ENCODE data around the gene CORT. TPM values are rescaled to one million over a fixed set of nuclear protein-coding genes. Genes with fewer than 3 reads are reported as not detected.

CORT gene
- total and polyA plus RNA-seq, 2 donors (not counting 3 experiments of a cell fraction or from before 2014, with no cell fraction given) = 0.11 TPM; not detected in 1

- Histone ChIP-seq H3K4me2 (ENCODE audit: insufficient read depth, low read length) (no peak overlapping the region), H3K4me3 (replicated peaks in 1 of 3; ENCODE audit: insufficient read depth in 1 of 3, low read depth in 1 of 3, low read length in 3 of 3) (no peak overlapping the region), H3K9ac (replicated peaks; ENCODE audit: extremely low read depth, insufficient read depth, low read length) (no peak overlapping the region), H3K79me2 (ENCODE audit: control insufficient read depth, insufficient read depth, low read length) (no peaks in the 10 kb centered on the region), H3K4me1 (ENCODE audit: control insufficient read depth, extremely low read depth, insufficient read depth, low read length) (peaks cover 14% of the 10 kb centered on the region), H2AFZ (ENCODE audit: low read depth, low read length) (no peak overlapping the region), H3K9me3 (replicated peaks; ENCODE audit: control insufficient read depth, insufficient read depth, low read length) (no peaks in the 10 kb centered on the region), H3K9me1 (replicated peaks; ENCODE audit: control insufficient read depth, extremely low read depth, insufficient read depth, low read length) (no peaks in the 10 kb centered on the region), H3K27ac (ENCODE audit: insufficient read depth, low read depth, low read length) (no peak overlapping the region), H3K27me3 (ENCODE audit: control insufficient read depth in 2 of 2, insufficient read depth in 2 of 2, low read length in 2 of 2) (no peaks in the 10 kb centered on the region), H3K36me3 (ENCODE audit: control insufficient read depth in 2 of 2, extremely low read depth in 1 of 2, insufficient read depth in 2 of 2, low read length in 2 of 2) (no peaks in the 10 kb centered on the region), H4K20me1 (replicated peaks; ENCODE audit: control insufficient read depth, extremely low read depth, insufficient read depth, low read length) (no peaks in the 10 kb centered on the region)
- FAIRE-seq (no peak), DNase-seq (ENCODE audit: low read depth, low spot score) (no peak)
- dilution Hi-C loops (cut with MboI; ENCODE audit: extremely low pct_ligation_motif_present, low sequenced_read_pairs) = no loop called here
- ChIA-PET CTCF (interaction anchor here (1.4 to 1.6 kb wide), 2 partner anchors 11 to 61 kb away, joined by 3 to 4 read pairs; no protein-coding TSS in a partner anchor), POLR2A (no interaction called here)
- BruUV-seq (replicated peaks) = no TSS peak
- intact Hi-C loops (cut with micrococcal nuclease) = no loop called here
- TF ChIP-seq JUN (IDR thresholded peaks at IDR 0.05; ENCODE audit: borderline replicate concordance, insufficient read depth, insufficient read length, low read depth) (no peak), FOS (IDR thresholded peaks at IDR 0.05; ENCODE audit: borderline replicate concordance, insufficient read depth, low read length) (no peak), GATA2 (IDR thresholded peaks at IDR 0.05; ENCODE audit: insufficient read depth, insufficient read length, low read depth, low read length) (no peak), POLR2A (IDR thresholded peaks at IDR 0.05; ENCODE audit: low read depth, low read length) (no peak), MYC (IDR thresholded peaks at IDR 0.05; ENCODE audit: low read depth, low read length) (no peak), CTCF (IDR thresholded peaks at IDR 0.05; ENCODE audit: extremely low read depth in 1 of 2, insufficient read depth in 1 of 2, low read depth in 1 of 2, low read length in 2 of 2) (no peak), MAX (IDR thresholded peaks at IDR 0.05; ENCODE audit: insufficient read depth, insufficient read length) (no peak), EZH2 (IDR thresholded peaks at IDR 0.05; ENCODE audit: borderline replicate concordance, low read depth, low read length, severe bottlenecking) (no peak), POLR2AphosphoS5 (IDR thresholded peaks at IDR 0.05; ENCODE audit: insufficient read depth, low read depth, low read length) (no peak)
These were observed 16.0 kb upstream of the CORT start for GRCh38 chr1:10433790-10434189.

All from endothelial cell of umbilical vein (primary cell).